ENCODE data around the gene PTPRK. TPM values are rescaled to one million over a fixed set of nuclear protein-coding genes. Genes with fewer than 3 reads are reported as not detected.

Gene PTPRK
- total and polyA plus RNA-seq, 2 of the 13 experiments (the other 11 are each of a cell fraction or from before 2014, with no cell fraction given): 43.6 to 98.3 TPM

- Histone ChIP-seq H3K27ac (ENCODE audit: extremely low read length, insufficient read depth, low read length) (no peak overlapping the region), H2AFZ (ENCODE audit: low read length) (no peak overlapping the region)
- POLR2A ChIA-PET: no interaction called here
These were observed 41.2 kb downstream of the PTPRK start for GRCh38 chr6:128479048-128479666.

More at GRCh38 chr6:128479048-128479666, 41.2 kb downstream of the PTPRK start:
- Histone ChIP-seq H3K4me3 (replicated peaks in 1 of 3; ENCODE audit: insufficient read depth in 1 of 3, low read depth in 2 of 3, low read length in 3 of 3) (no peak overlapping the region), H4K20me1 (ENCODE audit: insufficient read depth, low read length) (no peaks in the 10 kb centered on the region), H3K4me1 (ENCODE audit: insufficient read depth, low read length) (peaks cover 36% of the 10 kb centered on the region), H3K9me3 (ENCODE audit: low read length) (no peaks in the 10 kb centered on the region), H3K27me3 (ENCODE audit: control insufficient read depth in 1 of 2, insufficient read depth in 2 of 2, low read length in 2 of 2) (no peaks in the 10 kb centered on the region), H3K4me2 (ENCODE audit: low read depth, low read length) (peak overlapping the region; percentile 3; the same call in 1 of the 2 replicates), H3K36me3 (replicated peaks in 1 of 2; ENCODE audit: control insufficient read depth in 1 of 2, insufficient read depth in 2 of 2, low read length in 2 of 2) (no peaks in the 10 kb centered on the region; a peak in 1 of 5 replicates), H3K9ac (ENCODE audit: insufficient read depth, low read depth, low read length) (no peak overlapping the region), H3K79me2 (ENCODE audit: insufficient read depth, low read length) (peaks cover 91% of the 10 kb centered on the region)
- FAIRE-seq (no peak), DNase-seq (ENCODE audit: low spot score) (no peak), ATAC-seq (no peak)
- TF ChIP-seq ZNF367 (CRISPR knock-in tag; IDR thresholded peaks at IDR 0.05; ENCODE audit: borderline replicate concordance) (no peak), ZNF691 (CRISPR knock-in tag; IDR thresholded peaks at IDR 0.05; ENCODE audit: borderline replicate concordance, low read depth) (0 out of 2 replicates have a peak, but pooled peaks have one; percentile 47), GTF2F1 (IDR thresholded peaks at IDR 0.05; ENCODE audit: low read length) (no peak)
- TF ChIP-seq, protein P1, sequence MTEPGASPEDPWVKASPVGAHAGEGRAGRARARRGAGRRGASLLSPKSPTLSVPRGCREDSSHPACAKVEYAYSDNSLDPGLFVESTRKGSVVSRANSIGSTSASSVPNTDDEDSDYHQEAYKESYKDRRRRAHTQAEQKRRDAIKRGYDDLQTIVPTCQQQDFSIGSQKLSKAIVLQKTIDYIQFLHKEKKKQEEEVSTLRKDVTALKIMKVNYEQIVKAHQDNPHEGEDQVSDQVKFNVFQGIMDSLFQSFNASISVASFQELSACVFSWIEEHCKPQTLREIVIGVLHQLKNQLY (CRISPR knock-in tag; IDR thresholded peaks at IDR 0.05): no peak
- in situ Hi-C loops (cut with HindIII; ENCODE audit: extremely low pct_ligation_motif_present, low pct_unique_long_range_greater_than_20kb): no loop called here
- CTCF ChIA-PET (ENCODE audit: low intra/inter-chr PET ratio, low total read pairs): no interaction called here
- intact Hi-C loops (cut with micrococcal nuclease; ENCODE audit: unreplicated experiment): no loop called here
- WGBS (ENCODE audit: low lambda C conversion rate): 100% methylated on average over 2 of the region's 2 CpGs
- BruUV-seq (replicated peaks): no TSS peak

Data from HepG2 (cell line).